GM12892 (cell line): ENCODE measurements around the gene TXLNB.
"Not testable (repeated sequence)": the region's sequence is repeated elsewhere in the genome, so short reads cannot be mapped to it uniquely, and the experiment has no call there.

Experiments
- DNase-seq: peaks from one replicate; pipeline ENCODE4 v3.0.0; 2011; ENCODE audit not compliant: insufficient read length
- FAIRE-seq: peaks from 2 replicates; lab custom pipeline; 2011; peaks lifted over from hg19 to GRCh38; lab: Jason Lieb, UNC
- POLR2A ChIP-seq: IDR thresholded peaks from 2 replicates; pipeline ENCODE4 v1.6.1; 2011; ENCODE audit warnings: low read depth, low read length, control low read depth
- POLR2AphosphoS5 ChIP-seq: IDR thresholded peaks from 2 replicates; pipeline ENCODE4 v1.6.1; 2011; ENCODE audit warnings: low read depth, low read length, control low read depth
- TAF1 ChIP-seq: IDR thresholded peaks from 2 replicates; pipeline ENCODE4 v1.6.1; 2011; ENCODE audit warnings: low read depth, mild to moderate bottlenecking, control low read depth, low read length, borderline replicate concordance

Gene TXLNB

GRCh38 chr6:139287868-139288267, 3.9 kb downstream of the TXLNB start:
- DNase-seq (no peak), FAIRE-seq (peak; percentile 68)
- no peak for TF ChIP-seq TAF1
- TF ChIP-seq POLR2AphosphoS5, result no peak
- TF ChIP-seq POLR2A, result no peak

- not testable (repeated sequence) for DNase-seq, FAIRE-seq
These were observed 5.4 kb downstream of the TXLNB start for GRCh38 chr6:139286438-139286837.

DNA sequence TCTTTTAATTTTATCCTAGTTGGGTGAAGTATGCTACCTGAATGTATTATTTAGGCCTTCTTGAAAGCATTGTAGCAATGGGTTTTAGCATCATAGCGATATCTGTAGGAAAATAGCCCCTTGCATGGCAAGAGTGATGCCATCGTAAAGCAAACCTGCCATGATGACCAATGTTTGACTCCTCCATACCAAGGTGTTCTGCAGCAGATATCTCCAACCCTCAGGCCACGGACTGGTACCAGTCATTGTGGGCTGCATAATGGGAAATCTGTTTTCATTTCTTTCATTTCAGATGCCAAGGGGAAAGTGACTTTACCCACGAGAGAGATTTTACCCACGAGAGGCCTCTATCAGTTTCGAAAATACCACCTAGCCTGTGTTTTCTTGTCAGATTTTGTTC, 6.2 kb downstream of the TXLNB start:
- no peak for DNase-seq
- no peak for FAIRE-seq

DNA sequence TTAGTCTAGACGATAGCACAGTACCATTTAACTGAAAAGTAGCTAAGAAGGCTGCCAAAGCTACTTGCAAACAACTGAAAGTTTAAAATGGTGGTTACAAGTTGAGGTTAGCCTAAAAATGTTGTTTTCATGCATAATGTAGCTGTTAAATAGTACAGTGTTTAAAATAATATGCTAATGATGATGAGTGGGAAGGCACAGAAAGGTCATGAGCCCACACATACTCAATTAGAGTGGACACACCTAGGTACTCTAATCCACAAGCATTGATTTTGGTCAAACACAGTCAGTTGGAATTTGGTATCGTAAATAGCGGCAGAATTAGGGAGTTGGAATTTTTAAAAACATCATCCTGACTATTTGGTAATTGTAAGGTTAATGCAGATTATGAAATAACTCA, 7.0 kb downstream of the TXLNB start:
- no peak for TF ChIP-seq POLR2AphosphoS5
- no peak for TF ChIP-seq POLR2A
- TF ChIP-seq TAF1, result no peak
- FAIRE-seq (no peak), DNase-seq (no peak)

More for the DNA sequence above, 6.2 kb downstream of the TXLNB start:
- no peak for TF ChIP-seq TAF1
- TF ChIP-seq POLR2AphosphoS5, result no peak
- no peak for TF ChIP-seq POLR2A

DNA sequence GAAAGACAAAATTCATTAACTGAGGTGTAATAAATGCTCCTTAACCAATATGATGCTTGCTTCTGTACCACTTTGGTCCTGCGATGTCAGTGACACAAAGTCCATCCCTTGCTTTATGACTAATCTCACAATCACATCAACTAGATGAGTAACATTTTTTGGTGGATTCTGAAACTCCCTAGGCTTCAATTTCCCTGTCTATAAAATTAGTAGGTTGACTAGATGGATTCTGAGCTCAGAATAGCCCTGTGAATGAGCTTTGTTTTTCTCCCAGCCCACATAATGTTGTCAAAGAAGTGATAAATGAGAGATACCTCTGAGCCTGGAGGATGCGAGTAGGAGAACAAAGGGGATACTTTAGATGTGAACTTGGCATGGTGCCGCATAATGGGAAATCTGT, 9.1 kb downstream of the TXLNB start:
- TF ChIP-seq TAF1 (no peak), POLR2AphosphoS5 (no peak), POLR2A (no peak)
- DNase-seq, result no peak
- peak; percentile 33 for FAIRE-seq

- DNase-seq, result no peak
- no peak for FAIRE-seq
- TF ChIP-seq POLR2AphosphoS5 (no peak), POLR2A (no peak), TAF1 (no peak)
These were observed 13.6 kb downstream of the TXLNB start for GRCh38 chr6:139278190-139278589.

- FAIRE-seq (no peak), DNase-seq (no peak)
- TF ChIP-seq POLR2AphosphoS5 (no peak), TAF1 (no peak), POLR2A (no peak)
These were observed 14.2 kb downstream of the TXLNB start for GRCh38 chr6:139277587-139277986.

DNA sequence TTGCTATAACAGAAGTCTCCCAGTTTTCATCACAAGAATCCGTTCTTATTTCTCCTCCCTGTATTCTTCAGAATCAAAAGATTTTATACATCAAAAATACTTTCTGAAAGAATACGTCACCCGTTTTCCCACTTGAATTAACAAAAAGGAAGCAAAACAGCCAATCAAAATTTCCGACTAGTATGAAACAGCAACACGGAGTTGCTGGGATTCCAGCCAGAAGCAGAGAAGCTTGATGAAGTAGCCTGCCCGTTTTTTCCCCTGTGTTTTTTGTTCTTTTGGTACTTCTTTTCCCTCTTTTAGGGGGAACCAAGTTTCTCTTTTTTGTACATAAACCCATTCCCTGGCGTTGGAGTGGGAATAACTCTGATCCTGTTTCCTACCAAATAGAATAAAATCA, 14.6 kb downstream of the TXLNB start:
- FAIRE-seq (no peak), DNase-seq (no peak)
- TF ChIP-seq POLR2AphosphoS5, result no peak
- TF ChIP-seq POLR2A, result no peak
- no peak for TF ChIP-seq TAF1

GRCh38 chr6:139275279-139276055, 16.3 kb downstream of the TXLNB start:
- FAIRE-seq, result no peak
- no peak for TF ChIP-seq POLR2A
- no peak for TF ChIP-seq POLR2AphosphoS5
- no peak for TF ChIP-seq TAF1
- no peak for DNase-seq

- FAIRE-seq (peak; percentile 90), DNase-seq (no peak)
- no peak for TF ChIP-seq POLR2AphosphoS5
- TF ChIP-seq TAF1, result 0 out of 2 replicates have a peak, but pooled peaks have one; percentile 21
These were observed 20.7 kb downstream of the TXLNB start for GRCh38 chr6:139271056-139271455.

DNA sequence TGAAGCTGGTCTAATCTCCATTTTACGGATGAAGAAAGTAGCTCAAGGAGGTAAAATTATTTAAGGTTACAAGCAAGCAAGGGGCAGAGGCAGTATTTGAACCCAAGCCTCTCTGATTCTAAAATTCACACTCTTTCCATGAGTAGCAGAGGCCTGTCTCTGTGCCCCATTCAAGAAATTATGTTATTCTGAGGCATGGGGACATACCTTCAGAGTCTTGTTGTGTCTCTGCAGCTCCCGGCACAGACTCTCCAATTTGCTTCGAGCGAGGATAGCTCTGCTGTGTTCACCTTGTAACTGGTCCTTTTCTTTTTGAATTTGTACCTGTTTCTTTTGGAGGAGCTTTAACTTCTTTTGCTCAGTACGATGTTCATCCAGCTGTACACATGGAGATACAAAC, 21.5 kb downstream of the TXLNB start:
- TF ChIP-seq POLR2A (no peak), TAF1 (no peak), POLR2AphosphoS5 (no peak)
- no peak for DNase-seq
- no peak for FAIRE-seq

DNA sequence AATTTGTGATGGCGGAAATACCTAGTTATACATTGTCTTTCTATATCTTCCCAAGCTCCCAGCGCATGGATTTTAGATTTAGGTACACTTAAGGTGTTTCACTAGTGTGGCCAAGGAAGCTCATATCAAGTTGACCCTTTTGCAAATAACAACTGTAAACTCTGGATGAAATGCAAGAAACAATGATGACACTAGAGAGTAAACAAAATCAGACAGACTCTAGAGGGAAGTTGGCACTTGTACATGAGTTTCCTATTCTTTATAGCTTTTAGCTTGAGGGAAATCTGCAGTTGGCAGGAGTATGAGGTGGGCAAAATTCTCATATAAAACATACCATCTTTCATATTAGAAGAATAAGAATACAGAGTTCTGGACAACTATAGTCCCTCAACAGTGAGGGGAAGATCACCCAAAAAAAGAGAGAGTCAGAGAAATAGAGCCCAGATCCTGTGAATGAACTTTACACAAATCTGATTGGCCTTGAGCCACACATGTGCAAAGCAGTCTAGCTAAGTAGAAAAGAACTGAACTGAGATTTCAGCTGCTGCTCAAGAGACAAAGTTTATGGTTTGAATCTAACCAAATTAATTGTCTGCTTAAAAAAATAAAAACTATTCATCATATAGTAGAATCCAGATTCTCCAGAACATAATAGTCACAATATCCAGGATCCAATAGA, 26.1 kb downstream of the TXLNB start:
- DNase-seq (no peak), FAIRE-seq (no peak)
- no peak for TF ChIP-seq POLR2A
- no peak for TF ChIP-seq POLR2AphosphoS5
- no peak for TF ChIP-seq TAF1
